Mucosa of stomach (tissue), 1 donor: ENCODE results near the gene FAM163A.
A peak's percentile ranks its signal among the peaks of the same experiment; 100 is the strongest.

ENCODE experiments used
- H3K27me3 ChIP-seq: one replicate; pipeline ENCODE4 v1.7.0; 2013; ENCODE audit warnings: mild to moderate bottlenecking, low read length; ENCODE audit not compliant: control insufficient read depth, insufficient read depth
- H3K36me3 ChIP-seq: one replicate; pipeline ENCODE4 v1.7.0; 2013; ENCODE audit warnings: low read length; ENCODE audit not compliant: control insufficient read depth, insufficient read depth
- H3K4me1 ChIP-seq: one replicate; pipeline ENCODE4 v1.7.0; 2013; ENCODE audit warnings: mild to moderate bottlenecking, low read length; ENCODE audit not compliant: control insufficient read depth, insufficient read depth
- H3K4me3 ChIP-seq: one replicate; pipeline ENCODE4 v1.7.0; 2013; ENCODE audit warnings: low read length
- H3K9ac ChIP-seq: one replicate; pipeline ENCODE4 v1.7.0; 2013; ENCODE audit warnings: mild to moderate bottlenecking, low read length, moderate library complexity
- H3K9me3 ChIP-seq: one replicate; pipeline ENCODE4 v1.7.0; 2013; ENCODE audit warnings: mild to moderate bottlenecking, low read length, moderate library complexity; ENCODE audit not compliant: control insufficient read depth
- donor health status: Pancreatic carcinoma.

The FAM163A gene

DNA sequence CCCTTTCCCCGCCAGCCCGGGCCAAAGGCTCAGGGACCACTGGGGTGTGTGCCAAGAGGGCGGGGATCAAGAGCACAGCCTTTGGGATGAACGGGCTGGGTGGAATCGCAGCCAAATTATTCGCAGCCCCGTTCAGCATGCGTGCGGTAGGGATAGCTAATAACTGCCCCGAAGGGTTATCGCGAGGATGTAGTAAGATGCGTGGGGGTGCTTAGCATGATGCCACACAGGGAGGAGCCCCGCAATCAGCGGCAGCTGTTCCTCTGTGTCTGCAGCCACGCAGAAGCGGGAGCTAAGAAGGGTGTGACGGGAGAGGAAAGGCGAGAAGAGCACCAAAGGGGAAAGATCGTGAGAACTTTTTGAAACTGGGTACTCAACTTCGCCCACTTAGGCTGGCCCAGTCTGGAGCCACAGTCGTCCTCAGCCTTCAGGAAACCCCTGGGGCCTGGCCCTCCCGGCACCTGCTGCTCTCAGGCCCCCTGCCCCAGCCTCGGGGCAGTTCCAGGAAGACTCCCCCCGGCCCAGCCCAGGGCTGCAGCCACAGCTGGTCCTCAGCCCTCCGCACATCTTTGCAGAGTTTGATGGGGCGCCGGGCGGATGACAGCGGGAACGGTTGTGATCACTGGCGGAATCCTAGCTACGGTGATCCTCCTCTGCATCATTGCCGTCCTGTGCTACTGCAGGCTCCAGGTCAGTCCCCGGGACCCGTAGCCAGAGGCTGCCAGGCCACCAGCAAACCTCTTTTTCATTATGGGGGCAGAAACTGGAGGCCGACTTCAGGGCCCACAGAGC lies 69.6 kb downstream of the FAM163A start:
- no peaks in the 10 kb centered on the region for H3K9me3 ChIP-seq
- no peak overlapping the region for H3K4me3 ChIP-seq
- H3K27me3 ChIP-seq = peaks cover 28% of the 10 kb centered on the region
- H3K4me1 ChIP-seq = peaks cover 24% of the 10 kb centered on the region
- H3K9ac ChIP-seq = no peak overlapping the region
- no peaks in the 10 kb centered on the region for H3K36me3 ChIP-seq

DNA sequence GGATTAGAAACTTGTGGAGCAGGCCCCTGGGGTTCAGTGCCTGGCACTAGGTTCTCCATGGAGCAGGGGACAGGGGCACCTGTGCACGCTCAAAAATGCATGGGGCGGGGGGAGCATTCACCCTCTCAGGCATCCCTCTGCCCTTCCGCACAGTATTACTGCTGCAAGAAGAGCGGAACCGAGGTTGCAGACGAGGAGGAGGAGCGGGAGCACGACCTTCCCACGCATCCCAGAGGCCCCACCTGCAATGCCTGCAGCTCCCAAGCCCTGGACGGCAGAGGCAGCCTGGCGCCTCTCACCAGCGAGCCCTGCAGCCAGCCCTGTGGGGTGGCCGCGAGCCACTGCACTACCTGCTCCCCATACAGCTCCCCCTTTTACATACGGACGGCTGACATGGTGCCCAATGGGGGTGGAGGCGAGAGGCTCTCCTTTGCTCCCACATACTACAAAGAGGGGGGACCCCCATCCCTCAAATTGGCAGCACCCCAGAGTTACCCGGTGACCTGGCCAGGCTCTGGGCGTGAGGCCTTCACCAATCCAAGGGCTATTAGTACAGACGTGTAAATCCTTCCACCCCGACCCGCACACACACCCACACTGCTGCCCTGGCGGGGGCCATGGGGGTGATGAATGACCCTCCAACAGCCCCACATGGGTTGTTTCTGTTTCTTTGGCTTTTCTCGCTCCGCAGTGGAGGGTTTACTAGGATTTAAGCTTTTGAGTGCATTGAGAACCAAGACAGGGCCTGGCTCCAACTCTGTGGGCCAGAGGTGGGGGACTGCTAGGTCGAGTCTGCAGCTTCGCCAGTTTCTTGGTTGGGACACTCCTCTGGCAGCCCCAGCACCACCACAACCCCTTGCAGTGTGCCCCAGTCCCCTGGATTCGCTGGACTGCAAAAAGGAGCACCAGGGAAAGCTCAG lies 70.8 kb downstream of the FAM163A start:
- H3K27me3 ChIP-seq = peaks cover 28% of the 10 kb centered on the region
- H3K4me3 ChIP-seq = no peak overlapping the region
- no peaks in the 10 kb centered on the region for H3K36me3 ChIP-seq
- H3K9ac ChIP-seq = peak overlapping the region; percentile 58
- no peaks in the 10 kb centered on the region for H3K9me3 ChIP-seq
- H3K4me1 ChIP-seq = peaks cover 16% of the 10 kb centered on the region

DNA sequence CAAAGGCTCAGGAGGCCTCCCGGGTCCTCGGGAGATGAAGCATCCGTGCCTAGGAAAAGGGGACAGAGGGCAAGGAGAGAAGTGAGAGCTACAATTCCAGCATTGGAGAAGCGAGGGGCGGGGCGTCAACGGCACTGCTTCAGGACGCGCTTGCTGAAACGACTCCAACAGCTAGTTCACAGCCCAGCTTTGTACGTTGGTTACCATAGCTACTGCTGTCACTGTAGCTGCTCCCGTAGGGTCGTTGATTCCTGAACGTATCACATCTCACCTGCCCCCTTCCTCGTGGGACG lies 71.4 kb downstream of the FAM163A start:
- peaks cover 28% of the 10 kb centered on the region for H3K27me3 ChIP-seq
- no peaks in the 10 kb centered on the region for H3K36me3 ChIP-seq
- H3K4me1 ChIP-seq = peaks cover 16% of the 10 kb centered on the region
- H3K4me3 ChIP-seq = peak overlapping the region; percentile 51
- no peaks in the 10 kb centered on the region for H3K9me3 ChIP-seq
- H3K9ac ChIP-seq = peak overlapping the region; percentile 58

DNA sequence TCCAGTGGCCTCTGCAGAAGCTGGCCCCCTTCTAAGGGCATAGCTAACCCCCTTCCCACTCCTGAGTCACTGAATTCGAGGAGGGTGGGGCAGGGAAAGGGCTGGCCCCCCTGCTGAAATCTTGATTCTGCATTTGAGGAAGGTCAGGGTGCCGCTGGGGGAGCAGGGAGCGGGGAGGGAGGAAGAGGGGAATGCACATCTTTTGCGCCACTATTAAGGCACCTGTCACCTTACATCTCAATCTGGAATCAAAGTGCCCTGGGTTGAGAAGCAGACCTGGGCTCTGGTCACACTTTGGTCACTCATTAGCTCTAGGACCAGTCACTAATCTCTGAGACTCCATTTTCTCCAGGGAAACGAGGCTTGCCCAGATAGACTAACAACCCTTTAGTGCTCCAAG lies 72.5 kb downstream of the FAM163A start:
- H3K4me3 ChIP-seq = no peak overlapping the region
- H3K36me3 ChIP-seq = no peaks in the 10 kb centered on the region
- H3K27me3 ChIP-seq = peaks cover 21% of the 10 kb centered on the region
- H3K9me3 ChIP-seq = no peaks in the 10 kb centered on the region
- H3K4me1 ChIP-seq = peaks cover 16% of the 10 kb centered on the region
- H3K9ac ChIP-seq = peak overlapping the region; percentile 58

DNA sequence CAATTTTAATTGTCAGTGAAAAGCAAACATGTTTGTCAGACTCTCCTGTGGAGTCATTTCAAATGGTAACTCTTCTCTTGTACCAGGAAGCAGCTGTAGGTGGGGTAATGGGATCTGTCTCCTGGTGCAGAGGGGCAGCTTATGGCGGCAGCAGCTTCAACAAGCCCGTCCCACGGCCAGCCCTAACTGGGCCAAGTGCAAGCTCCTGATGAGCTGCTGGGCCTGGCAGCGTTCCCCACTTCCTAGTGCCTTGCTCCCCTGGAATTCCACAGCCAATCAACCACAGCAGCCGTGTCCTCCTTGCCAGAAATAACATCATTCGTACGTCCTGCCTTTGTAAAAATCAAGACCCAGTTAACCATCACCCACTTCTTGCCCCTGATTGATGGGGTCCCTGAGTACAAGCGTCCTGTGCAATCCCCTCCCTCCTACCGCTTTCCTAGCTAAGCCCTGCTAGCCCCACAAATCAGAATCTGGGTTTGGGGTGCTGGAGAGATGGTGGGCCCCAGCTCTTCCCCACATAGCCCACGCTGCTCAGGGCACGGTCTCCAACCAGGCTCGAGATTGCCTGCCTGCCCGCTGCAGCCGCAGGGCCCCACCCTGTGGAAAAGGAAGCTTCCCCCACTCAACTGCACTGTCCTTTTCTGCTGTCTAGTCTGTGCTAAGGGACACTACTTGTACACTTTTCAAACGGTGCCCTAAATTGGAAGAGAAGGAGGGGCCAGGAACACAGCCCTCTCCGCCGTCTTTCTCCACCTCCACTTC lies 73.3 kb downstream of the FAM163A start:
- Histone ChIP-seq H3K9ac (no peak overlapping the region), H3K4me1 (peaks cover 16% of the 10 kb centered on the region), H3K36me3 (no peaks in the 10 kb centered on the region), H3K4me3 (no peak overlapping the region), H3K9me3 (no peaks in the 10 kb centered on the region), H3K27me3 (peaks cover 19% of the 10 kb centered on the region)

DNA sequence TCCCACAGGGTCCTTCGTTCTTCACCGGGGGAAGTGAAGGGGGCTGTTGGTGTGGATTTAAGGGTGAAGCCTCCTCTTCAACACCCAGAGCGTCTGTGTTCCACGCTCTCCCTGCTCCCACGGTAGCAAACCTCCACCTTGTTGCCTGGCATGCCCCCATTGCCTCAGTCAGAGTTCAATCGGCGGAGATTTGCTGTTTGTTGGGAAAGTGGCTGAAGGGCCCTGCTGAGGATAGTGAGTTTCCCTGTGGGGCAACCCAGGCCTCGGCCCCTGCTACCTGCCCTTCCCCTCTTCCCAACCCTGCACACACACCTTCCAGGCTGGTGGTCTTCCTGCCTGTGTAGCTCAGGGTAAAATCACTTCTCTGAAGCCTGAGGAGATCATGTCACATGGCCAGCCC lies 74.0 kb downstream of the FAM163A start:
- Histone ChIP-seq H3K36me3 (no peaks in the 10 kb centered on the region), H3K9me3 (no peaks in the 10 kb centered on the region), H3K4me1 (peaks cover 16% of the 10 kb centered on the region), H3K27me3 (peaks cover 18% of the 10 kb centered on the region), H3K4me3 (no peak overlapping the region), H3K9ac (no peak overlapping the region)

DNA sequence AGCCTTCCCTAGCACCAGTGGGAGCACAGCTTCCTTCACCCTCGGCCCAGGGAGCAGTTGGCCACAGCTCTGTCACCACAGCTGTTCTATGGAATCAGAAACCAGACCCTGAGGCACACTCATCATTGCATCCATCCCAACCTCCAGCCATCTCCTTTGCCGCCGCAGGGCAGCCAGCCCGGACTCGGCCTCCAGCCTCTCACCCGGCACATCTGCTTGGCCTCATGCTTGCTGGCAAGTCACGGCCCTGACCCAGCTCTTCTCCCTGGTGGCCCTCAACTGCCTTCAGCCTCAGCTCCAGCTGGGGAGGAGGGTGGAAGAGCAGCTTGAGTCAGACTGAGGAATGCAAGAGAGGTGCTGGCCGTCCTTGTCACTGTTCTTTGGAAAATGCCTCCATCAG lies 74.7 kb downstream of the FAM163A start:
- Histone ChIP-seq H3K4me3 (no peak overlapping the region), H3K9ac (no peak overlapping the region), H3K27me3 (peaks cover 13% of the 10 kb centered on the region), H3K36me3 (no peaks in the 10 kb centered on the region), H3K9me3 (no peaks in the 10 kb centered on the region), H3K4me1 (peaks cover 16% of the 10 kb centered on the region)

DNA sequence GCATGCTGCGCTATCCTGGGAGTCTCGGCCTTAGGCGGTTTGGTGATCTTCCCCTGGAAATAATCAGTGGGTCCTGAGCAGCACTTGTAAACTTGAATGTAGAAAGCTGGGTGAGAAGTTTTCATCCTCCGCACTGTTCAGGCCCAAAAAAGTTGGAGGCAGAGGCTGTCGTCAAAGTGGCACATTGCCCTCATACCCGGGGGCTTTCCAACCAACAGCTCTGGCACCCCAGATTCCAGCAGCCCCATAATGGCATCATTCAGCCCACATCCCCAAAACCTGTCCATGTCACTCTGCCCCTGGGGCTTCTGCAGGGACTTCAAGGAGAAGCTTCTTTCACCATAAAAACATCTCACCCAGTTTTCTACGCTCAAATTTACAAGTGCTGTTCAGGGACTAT lies 75.2 kb downstream of the FAM163A start:
- Histone ChIP-seq H3K36me3 (no peaks in the 10 kb centered on the region), H3K9ac (no peak overlapping the region), H3K27me3 (peaks cover 13% of the 10 kb centered on the region), H3K4me1 (peaks cover 16% of the 10 kb centered on the region), H3K4me3 (no peak overlapping the region), H3K9me3 (no peaks in the 10 kb centered on the region)

DNA sequence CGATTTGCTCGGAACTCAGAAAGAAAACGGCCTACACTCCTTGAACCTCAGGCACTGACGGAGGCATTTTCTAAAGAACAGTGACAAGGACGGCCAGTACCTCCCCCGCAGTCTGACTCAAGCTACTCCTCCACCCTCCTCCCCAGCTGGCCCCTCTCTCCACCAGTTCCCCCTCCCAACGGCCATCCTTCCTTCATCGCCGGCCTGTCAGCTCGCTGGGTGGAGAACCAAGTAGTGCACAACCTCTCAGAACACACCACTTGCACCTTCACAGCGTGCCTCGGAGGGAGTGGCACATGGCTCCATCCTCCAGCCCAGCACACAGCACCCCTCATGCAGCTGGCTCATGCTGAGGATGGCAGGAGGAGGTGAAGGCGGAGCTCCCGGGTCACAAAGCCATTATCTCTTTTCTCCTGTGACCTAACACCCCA lies 75.7 kb downstream of the FAM163A start:
- no peaks in the 10 kb centered on the region for H3K36me3 ChIP-seq
- peaks cover 16% of the 10 kb centered on the region for H3K4me1 ChIP-seq
- no peak overlapping the region for H3K9ac ChIP-seq
- peaks cover 13% of the 10 kb centered on the region for H3K27me3 ChIP-seq
- no peaks in the 10 kb centered on the region for H3K9me3 ChIP-seq
- H3K4me3 ChIP-seq = no peak overlapping the region

DNA sequence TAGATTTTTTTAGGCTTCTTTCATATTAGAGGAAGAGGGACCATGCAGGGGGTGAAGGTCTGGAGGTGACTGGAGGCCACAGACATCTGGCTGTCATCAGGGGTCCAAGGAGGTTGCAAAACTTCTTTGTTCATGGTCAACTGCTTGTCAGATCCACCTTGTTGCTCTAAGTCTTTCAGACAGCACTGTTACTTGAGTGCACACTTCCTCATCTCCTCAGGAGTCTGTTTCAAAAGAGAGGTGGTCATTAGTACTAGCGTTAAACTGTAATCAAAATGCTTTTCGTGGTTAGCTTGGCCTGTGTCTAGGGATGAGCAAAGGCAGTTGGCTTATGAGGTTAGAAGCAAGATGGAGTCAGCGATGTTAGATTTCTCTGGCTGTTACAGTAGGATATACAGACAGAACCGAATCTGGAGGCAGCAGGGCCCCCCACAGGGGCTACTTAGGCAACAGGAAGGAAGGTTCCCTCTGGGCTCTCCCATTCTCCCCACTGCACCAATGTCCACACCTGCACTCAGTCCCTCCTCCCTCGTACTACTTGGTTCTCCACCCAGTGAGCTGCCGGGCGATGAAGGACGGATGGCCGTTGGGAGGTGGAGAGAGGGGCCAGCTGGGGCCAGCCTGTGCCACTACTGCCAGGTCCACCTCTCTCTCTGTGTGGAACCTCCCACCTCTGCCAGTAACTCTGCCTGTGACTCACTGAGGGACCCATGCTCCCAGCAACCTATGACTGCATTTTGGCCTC lies 77.3 kb downstream of the FAM163A start:
- Histone ChIP-seq H3K9ac (no peak overlapping the region), H3K27me3 (peaks cover 3% of the 10 kb centered on the region), H3K4me3 (no peak overlapping the region), H3K4me1 (peaks cover 3% of the 10 kb centered on the region), H3K9me3 (no peaks in the 10 kb centered on the region), H3K36me3 (no peaks in the 10 kb centered on the region)

DNA sequence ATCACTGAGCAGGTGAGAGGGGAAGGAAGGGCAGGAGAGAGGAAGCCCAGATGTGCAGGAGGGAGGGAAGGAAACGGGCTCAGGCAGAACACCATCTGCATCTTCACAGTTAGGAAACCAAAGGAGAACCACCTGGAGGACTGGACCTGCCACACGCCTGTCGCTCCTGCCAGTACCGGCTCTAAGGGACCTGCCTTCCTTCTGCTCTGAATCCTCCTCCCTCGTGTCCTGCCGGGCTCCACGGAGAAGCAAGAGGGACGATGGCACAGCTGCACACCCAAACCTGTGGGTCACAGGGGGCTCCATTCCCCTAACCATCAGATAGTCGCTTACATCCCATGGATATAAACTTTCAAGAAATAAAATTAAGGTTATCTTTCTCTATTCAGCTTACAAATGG lies 78.4 kb downstream of the FAM163A start:
- Histone ChIP-seq H3K9ac (no peak overlapping the region), H3K36me3 (no peaks in the 10 kb centered on the region), H3K9me3 (no peaks in the 10 kb centered on the region), H3K4me3 (no peak overlapping the region), H3K27me3 (no peaks in the 10 kb centered on the region), H3K4me1 (no peaks in the 10 kb centered on the region)
